Dedifferentiated amniotic fluid mesenchymal stem cell (primary cell): Measurements from ENCODE around the gene ACBD5.
"Not testable (repeated sequence)": the region's sequence is repeated elsewhere in the genome, so short reads cannot be mapped to it uniquely, and the experiment has no call there.

ENCODE experiments used
- DNase-seq: peaks from one replicate; pipeline ENCODE4 v3.0.0-alpha.2; 2016; ENCODE audit errors: extremely low spot score

The ACBD5 gene

GRCh38 chr10:27240212-27241009 lies at the start of gene ACBD5:
Gene ACBD5, minus strand, starts transcription at chr10:27240797. Its CDS starts 109 bp downstream, at chr10:27240688.
- DNase-seq = peak; percentile 61

GRCh38 chr10:27285093-27285492 lies 44.5 kb upstream of the ACBD5 start:
- no peak for DNase-seq

GRCh38 chr10:27276581-27276980 lies 36.0 kb upstream of the ACBD5 start:
- DNase-seq = no peak

GRCh38 chr10:27266025-27266424 lies 25.4 kb upstream of the ACBD5 start:
- not testable (repeated sequence) for DNase-seq

- DNase-seq = not testable (repeated sequence)
Measured at GRCh38 chr10:27262788-27263187, 22.2 kb upstream of the ACBD5 start.

GRCh38 chr10:27258838-27259812 lies 18.5 kb upstream of the ACBD5 start:
- no peak for DNase-seq

GRCh38 chr10:27258492-27258837 lies 17.9 kb upstream of the ACBD5 start:
- DNase-seq = no peak

GRCh38 chr10:27256299-27257189 lies 15.9 kb upstream of the ACBD5 start:
- DNase-seq = no peak

GRCh38 chr10:27253576-27253975 lies 13.0 kb upstream of the ACBD5 start:
- no peak for DNase-seq

- DNase-seq = no peak
Measured at GRCh38 chr10:27252267-27253000, 11.8 kb upstream of the ACBD5 start.

- no peak for DNase-seq
Measured at GRCh38 chr10:27251554-27251953, 11.0 kb upstream of the ACBD5 start.

- no peak for DNase-seq
Measured at GRCh38 chr10:27248215-27248614, 7.6 kb upstream of the ACBD5 start.

GRCh38 chr10:27247441-27247840 lies 6.8 kb upstream of the ACBD5 start:
- no peak for DNase-seq

- DNase-seq = no peak
Measured at GRCh38 chr10:27247006-27247405, 6.4 kb upstream of the ACBD5 start.

GRCh38 chr10:27245836-27246235 lies 5.2 kb upstream of the ACBD5 start:
- DNase-seq = no peak

GRCh38 chr10:27244976-27245375 lies 4.4 kb upstream of the ACBD5 start:
- no peak for DNase-seq

GRCh38 chr10:27242951-27243551 lies 2.5 kb upstream of the ACBD5 start:
- peak; percentile 31 for DNase-seq

- DNase-seq = no peak
Measured at GRCh38 chr10:27242473-27242950, 1.9 kb upstream of the ACBD5 start.

GRCh38 chr10:27241652-27242472 lies 1.3 kb upstream of the ACBD5 start:
- DNase-seq = peak; percentile 94
